ENCODE measurements around the gene LYST.

- TF ChIP-seq CTCF (conservative IDR thresholded peaks at IDR 0.05; ENCODE audit: low read depth, low read length) = no peak
- no peak for TF ChIP-seq POLR2A (IDR thresholded peaks at IDR 0.05; ENCODE audit: low read depth, low read length)
- TF ChIP-seq USF2 (IDR thresholded peaks at IDR 0.05; ENCODE audit: low read depth, low read length) = no peak
- TF ChIP-seq CHD1 (IDR thresholded peaks at IDR 0.05; ENCODE audit: low read depth, low read length) = no peak
- TF ChIP-seq NFE2L2 (IDR thresholded peaks at IDR 0.05; ENCODE audit: low read depth, low read length) = no peak
- no peak for TF ChIP-seq RAD21 (IDR thresholded peaks at IDR 0.05; ENCODE audit: low read length)
- no peak for TF ChIP-seq CEBPB (IDR thresholded peaks at IDR 0.05; ENCODE audit: low read depth, low read length)
These were observed 24.7 kb downstream of the LYST start for GRCh38 chr1:235841938-235842545.

Data from IMR-90 (cell line).